Activated CD8-positive, alpha-beta memory T cell treated with anti-CD3 and anti-CD28 coated beads, Interleukin-2, amount 50 U/mL, for 4 hours (primary cell): ENCODE results near the gene CELF2.

Experiments
- DNase-seq: peaks from one replicate; pipeline ENCODE4 v3.0.0-alpha.2; 2020

The CELF2 gene

DNA sequence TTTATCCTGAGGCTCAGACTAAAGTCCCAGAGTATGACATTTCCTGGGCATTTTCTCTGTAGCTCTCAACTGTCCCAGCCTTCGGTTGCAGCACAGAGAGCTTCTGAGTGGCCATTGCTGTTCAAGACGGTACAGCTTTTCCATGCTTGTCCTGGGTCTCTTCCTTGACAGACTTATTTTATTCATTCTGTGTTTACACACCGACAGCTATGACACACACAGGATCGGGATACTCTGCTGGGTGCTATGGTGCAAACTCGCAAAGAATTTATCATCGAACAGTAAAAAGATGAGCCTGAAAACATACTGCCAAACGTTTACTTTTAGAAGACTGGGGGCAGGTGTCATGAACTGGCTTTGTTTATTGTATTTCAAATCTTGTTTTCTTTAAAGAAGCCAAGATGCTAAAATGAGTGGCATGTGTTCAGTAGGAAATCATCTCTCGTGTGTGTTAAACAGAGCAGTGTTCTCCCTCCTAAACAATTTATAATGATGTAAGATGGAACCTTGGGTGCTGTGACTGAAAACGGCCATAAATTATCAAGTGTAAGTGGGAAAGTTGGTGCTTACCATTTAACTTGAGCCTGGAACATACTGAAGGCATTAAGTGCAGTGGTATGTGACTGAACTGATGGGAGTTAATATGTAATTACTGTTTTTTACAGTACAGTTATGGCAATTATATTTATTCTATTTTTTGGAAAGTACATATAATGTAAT is 120.8 kb downstream of the CELF2 start:
- no peak for DNase-seq

DNA sequence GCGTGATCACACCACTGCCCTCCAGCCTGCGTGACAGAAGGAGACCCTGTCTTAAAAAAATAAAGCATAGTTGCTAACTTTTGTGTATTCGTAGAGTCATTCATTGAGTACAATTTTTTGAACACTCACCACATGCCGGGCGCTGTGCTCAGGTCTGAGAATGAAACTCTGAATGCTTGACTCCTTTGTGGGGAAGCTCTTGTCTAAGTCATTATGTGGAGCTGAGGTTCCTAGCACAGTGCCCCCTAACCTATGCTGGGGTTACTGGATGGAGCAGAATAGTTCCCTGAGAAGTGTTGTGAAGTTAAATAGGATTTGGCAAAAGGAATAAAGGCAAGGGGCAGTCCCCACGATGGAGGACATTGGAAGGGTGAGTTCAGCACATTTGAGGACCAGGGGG is 123.3 kb downstream of the CELF2 start:
- DNase-seq, result no peak

DNA sequence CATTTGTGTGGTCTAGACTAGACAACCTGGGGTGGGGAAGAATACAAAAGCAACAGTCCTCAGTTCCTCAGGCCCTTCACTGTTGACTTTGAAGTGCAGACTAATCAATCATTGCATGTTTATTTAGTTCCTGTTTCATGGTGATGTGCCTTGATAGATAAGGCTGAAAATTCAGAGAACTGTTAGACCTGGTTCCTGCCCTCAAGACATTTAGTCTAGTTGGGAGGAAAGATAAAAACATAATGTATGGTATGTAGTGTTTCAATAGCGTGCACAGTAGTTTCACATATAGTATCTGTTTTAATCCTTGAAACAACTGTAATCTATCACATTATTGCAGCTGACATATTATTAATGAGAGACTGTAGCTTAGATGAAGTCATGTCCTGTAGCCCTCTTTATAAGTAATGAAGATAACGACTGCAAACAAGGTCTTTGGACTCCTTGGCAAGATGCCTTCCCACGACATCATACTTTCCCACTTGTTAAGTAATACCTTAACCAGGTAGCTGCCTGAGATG is 124.0 kb downstream of the CELF2 start:
- no peak for DNase-seq

- DNase-seq, result no peak
Measured at GRCh38 chr10:11142777-11143176, 125.1 kb downstream of the CELF2 start.

- no peak for DNase-seq
Measured at GRCh38 chr10:11143242-11143641, 125.6 kb downstream of the CELF2 start.

DNA sequence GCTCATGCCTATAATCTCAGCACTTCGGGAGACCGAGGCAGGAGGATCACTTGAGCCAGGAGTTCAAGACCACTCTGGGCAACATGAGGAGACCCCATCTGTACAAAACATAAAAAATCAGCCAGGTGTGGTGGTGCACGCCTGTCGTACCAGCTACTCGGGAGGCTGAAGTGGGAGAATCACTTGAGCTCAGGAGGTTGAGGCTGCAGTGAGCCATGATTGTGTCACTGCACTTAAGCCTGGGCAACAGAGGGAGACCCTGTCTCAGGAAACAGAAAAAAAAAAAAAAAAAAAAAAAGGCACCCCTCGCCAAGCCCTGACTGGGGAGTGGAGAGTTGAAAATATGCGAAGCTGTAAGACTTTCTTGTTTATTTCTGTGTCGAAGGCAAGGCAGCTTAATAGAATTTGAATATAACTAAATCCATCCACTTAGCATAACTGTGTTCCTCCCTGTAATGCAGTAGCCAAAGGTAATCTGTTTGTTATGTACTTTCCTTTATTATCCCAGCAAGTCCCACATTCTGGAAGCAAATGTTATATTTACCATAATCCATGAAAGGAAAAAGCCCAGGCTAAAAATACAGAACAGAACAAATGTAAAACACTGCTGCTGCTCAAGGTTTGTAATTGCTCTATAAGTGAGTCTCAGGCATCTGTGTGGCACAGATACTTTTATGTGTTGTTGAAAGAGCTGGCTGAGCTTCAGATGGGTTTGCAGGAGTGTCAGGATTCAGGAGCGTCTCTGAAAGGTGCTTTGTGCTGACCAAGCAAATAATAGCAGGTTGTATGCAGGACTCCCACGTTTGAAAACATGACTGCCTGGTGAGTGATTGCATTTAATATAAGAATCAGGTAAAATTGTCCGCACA is 127.2 kb downstream of the CELF2 start:
- no peak for DNase-seq

DNA sequence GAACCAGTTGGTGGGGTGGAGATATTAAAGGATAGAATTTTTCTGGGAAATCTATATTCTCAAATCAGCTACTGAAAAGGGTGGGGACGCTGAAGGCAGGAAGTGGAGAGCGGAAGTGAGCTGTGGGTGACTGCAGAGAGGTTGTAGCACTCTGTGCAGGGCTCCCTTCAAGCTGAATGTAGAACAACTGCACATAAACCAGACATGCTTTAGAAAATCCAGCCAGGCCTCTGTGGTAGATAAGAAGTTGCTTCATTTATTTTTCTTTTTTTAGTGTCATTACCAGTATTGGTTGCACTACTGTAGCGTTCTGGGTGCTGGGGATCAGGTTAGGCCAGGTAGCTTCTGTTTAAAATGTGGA is 127.8 kb downstream of the CELF2 start:
- peak; percentile 50 for DNase-seq

DNA sequence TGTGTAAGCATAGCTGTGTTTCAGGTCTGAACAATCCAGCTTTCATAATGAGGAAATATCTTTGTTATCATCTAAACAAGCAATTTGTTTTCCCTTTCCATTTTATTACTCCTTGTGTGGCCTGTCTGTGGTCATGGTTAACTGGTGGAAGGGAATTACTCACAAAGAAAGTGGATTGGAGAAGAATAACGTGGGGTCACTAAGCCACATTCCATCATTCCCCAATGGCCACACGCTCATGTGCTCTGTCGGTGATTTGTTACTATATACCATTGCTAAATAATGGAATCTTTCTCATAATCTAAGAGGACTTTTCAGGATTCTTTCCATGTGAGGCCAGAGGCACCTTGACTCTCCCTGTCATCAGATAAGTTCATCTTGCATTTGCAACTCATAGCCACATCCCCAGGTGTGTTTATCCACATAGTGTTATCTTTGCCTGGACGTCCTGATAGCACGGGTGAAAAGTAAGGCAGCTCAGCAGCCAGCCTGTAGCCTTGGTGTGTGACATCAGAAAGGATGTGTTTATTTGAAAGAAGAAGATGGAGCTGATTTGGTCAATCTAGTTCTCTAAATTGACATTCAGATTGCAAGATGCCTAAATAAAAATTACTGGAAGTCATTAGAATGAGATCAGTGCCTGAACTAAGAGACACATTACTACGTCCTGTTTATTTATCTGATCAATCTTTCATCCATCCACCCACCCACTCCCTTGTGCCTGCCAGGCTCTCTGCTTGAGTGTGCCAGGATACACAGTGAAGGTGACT is 128.9 kb downstream of the CELF2 start:
- no peak for DNase-seq

DNA sequence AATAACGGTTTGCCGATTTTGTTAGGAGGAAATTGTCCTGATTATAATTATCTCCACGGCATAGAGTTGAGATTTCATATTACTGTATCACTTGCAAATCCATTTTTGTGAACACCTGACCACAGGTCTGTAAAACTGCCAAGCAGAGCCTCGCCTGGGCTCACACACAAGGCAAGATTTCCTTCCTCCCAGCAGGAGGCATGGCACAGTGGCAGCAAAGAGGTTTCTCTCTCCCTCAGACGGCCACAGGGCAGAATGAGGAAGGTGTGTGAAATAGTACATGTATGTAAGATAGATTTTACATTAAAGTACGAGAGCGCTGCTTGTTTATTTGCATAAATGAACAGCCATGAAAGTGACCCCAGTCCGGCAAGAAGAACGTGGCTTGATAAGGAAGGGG is 130.1 kb downstream of the CELF2 start:
- no peak for DNase-seq

DNA sequence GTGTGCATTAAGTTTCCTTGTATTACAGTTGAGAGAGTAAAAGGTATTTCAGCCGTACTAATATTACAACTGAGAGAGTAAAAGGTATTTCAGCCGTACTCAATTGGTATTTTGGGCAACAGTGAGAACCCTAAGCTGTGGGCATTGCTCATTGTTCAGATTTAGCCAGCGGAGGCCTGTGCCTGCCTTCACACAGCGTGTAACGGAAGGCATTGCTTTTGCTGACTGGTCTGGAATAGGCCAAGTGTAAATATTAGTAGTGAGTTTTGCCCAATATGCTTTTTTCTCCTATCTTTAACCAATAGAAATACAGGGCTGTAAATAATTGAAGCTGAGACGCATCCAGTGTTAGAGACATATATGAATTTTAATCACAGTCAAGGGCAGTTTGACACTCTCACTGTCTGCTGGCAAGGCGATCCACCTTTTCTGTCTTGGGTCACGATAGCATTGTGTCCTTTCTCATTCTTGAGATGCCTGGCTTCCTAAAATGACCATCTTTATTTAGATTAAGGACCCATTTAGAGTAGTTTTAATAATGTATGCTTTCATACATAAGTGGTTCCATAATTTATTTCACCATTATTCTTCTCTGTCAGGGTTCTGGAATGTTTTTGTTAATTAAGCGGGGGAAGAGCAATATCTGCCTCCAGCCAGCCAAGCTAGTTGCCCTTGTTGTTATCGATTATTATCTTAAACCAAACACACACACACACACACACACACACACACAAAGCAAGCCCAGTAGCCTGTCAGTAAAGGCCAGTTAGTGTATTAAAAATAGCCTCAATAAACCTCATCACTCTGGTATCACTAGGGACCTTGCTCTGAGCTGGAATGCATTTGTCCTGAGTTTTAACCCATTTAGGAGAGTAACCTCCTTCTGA is 130.7 kb downstream of the CELF2 start:
- no peak for DNase-seq

- no peak for DNase-seq
Measured at GRCh38 chr10:11149807-11150141, 132.1 kb downstream of the CELF2 start.

GRCh38 chr10:11150231-11150731 is 132.6 kb downstream of the CELF2 start:
- no peak for DNase-seq

DNA sequence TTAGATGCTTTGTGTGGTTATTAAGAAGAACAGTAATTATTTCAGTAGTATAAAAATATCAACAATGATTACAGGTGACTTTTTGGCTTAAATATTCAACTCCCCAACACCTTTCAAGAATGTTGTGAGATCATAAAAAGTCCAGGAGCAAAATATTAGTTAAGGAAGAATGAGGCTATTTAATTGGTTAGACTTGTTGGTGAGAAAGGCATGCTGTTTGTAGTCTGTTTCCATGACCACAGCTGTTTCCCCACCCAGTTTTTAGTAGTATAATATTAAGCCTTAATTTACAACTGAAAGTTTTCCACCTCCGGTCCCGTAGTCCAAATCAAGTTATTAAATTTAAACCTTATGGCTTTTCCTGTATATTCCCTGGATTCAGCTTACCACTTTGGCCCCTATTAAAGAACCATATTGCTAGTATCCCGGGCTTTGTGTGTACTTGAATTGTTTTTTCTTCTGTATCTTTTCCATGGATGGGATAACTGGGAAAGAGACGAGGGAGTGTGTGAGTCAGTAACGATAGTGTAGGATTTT is 133.3 kb downstream of the CELF2 start:
- DNase-seq, result no peak

DNA sequence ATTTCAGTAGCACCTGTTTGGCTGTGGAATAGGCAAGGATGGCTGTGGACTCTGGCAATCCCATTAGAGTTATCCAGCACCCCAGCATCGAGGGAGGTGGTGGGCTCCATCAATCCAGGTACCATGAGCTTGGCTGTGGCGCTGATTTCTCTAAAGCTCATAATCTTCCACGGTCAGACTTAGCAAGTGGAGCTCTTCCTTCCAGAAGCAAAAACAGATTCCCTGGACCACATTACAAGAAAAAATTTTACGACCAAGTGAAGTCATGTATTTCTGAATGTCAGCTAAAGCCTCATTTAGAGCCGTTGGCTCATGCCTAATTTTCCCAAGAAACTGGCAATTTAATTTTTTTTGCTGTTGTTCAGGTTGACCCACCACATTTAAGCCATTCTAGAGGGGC is 135.1 kb downstream of the CELF2 start:
- no peak for DNase-seq

- DNase-seq, result no peak
Measured at GRCh38 chr10:11153245-11153644, 135.6 kb downstream of the CELF2 start.

GRCh38 chr10:11153766-11154165 is 136.1 kb downstream of the CELF2 start:
- DNase-seq, result no peak

- no peak for DNase-seq
Measured at GRCh38 chr10:11154333-11154732, 136.7 kb downstream of the CELF2 start.

- DNase-seq, result no peak
Measured at GRCh38 chr10:11154849-11155498, 137.3 kb downstream of the CELF2 start.

GRCh38 chr10:11156480-11156879 is 138.8 kb downstream of the CELF2 start:
- DNase-seq, result no peak

- no peak for DNase-seq
Measured at GRCh38 chr10:11157292-11158076, 139.8 kb downstream of the CELF2 start.

GRCh38 chr10:11158080-11158479 is 140.4 kb downstream of the CELF2 start:
- no peak for DNase-seq
